KBM-7 (cell line): ENCODE data around the gene METAP2.
A peak's percentile ranks its signal among the peaks of the same experiment; 100 is the strongest.
"Not testable (repeated sequence)": the region's sequence is repeated elsewhere in the genome, so short reads cannot be mapped to it uniquely, and the experiment has no call there.

Source experiments
- DNase-seq: peaks from one replicate; pipeline ENCODE4 v3.0.0-alpha.2; 2015
- in situ Hi-C: fragments of 300-500 bp; cut with MboI; formaldehyde crosslinking; loops from 2 replicates; pipeline ENCODE4 v1.14.3; 2020; ENCODE audit warnings: low sequenced_read_pairs, low pct_unique_long_range_greater_than_20kb, mixed read lengths

The METAP2 gene

GRCh38 chr12:95460105-95460504 lies 13.8 kb upstream of the METAP2 start:
- no peak for DNase-seq
- in situ Hi-C loops, result no loop called here

DNA sequence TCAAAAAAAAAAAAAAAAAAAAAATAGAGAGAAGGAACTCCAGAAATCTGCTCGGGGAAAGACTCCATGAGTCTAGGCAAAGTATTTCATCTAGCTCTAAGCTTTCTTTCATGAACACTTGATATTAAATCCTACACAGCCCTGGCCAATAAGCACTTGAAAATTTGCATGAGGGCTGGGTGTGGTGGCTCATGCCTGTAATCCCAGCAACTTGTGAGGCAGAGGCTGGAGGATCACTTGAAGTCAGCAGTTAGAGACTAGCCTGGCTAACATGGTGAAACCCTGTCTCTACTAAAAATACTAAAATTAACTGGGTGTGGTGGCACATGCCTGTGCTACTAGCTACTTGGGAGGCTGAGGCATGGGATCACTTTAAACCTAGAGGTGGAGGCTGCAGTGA lies 13.1 kb upstream of the METAP2 start:
- in situ Hi-C loops, result no loop called here
- DNase-seq, result no peak

DNA sequence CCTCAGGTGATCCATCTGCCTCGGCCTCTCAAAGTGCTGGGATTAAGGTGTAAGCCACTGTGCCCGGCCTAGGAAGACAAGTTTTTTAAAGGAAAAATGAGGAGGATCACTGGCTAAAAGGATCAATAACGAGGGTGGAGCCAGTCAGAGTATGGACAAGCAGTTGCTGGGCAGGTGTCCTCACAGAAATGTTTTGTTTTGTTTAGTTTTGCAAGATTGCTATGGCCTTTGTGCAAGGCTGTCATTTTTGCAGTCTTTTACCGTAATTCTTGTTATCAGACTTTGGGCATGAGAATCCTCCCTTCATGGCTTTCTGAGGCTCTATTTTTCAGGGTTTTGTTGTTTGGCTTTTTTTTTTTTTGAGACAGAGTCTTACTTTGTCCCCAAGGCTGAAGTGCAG lies 11.9 kb upstream of the METAP2 start:
- in situ Hi-C loops, result no loop called here
- DNase-seq, result no peak

GRCh38 chr12:95462551-95462950 lies 11.4 kb upstream of the METAP2 start:
- no peak for DNase-seq
- in situ Hi-C loops, result no loop called here

- in situ Hi-C loops, result no loop called here
- no peak for DNase-seq
These were observed 10.9 kb upstream of the METAP2 start for GRCh38 chr12:95463050-95463449.

DNA sequence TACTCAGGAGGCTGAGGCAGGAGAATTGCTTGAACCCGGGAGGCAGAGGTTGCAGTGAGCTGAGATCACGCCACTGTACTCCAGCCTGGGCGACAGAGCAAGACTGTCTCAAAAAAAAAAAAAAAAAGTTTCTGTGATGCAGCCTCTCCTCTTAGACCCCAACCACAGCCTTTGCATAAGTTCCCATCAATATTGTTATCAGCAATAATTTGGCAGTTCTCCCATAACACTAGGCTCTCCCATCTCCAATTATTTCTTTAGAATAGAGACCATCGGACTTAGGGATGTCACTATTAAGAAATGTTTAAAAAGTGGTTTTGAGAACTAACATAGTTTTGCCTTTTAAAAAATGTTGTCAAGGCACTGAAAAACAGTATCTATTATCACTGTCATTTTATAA lies 10.2 kb upstream of the METAP2 start:
- in situ Hi-C loops, DNase-seq: not testable (repeated sequence)

DNA sequence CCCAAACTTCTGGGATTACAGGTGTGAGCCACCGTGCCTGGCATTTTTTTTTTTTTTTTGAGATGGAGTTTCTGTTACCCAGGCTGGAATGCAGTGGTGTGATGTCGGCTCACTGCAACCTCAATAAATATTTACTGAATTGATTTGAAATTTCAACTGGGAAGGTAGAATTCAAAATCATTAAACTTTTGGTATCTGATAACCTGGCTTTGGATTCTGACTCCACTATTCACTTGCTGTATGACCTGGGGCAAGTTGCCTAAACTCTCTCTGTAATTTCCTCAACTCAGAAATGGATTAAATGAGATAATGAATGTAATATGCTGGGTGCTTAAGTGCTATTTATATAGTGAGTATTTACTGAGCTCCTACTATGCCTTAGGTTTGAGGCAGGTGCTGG lies 8.7 kb upstream of the METAP2 start:
- no peak for DNase-seq
- in situ Hi-C loops, result no loop called here

DNA sequence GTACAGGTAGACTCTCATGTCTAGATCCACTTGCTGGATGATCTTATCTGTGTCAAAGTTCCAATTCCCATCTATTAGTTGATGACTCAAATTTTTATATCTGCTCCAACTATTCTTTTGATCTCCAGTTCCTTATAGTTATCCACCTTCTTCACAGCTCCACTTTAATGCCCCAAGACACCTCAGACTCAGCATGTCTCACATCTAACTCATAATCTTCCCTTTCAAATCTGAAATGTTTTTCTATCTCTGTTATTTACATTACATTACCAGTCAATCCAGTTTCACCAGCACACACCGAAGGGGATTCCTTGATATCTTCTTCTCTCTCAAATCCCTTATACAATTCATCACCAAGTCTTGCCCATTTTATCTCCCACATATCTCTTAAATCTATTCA lies 3.7 kb upstream of the METAP2 start:
- in situ Hi-C loops, result no loop called here

GRCh38 chr12:95473231-95473883 lies 595 bp upstream of the METAP2 start:
- in situ Hi-C loops, result no loop called here
- peak; percentile 72 for DNase-seq

More for the DNA sequence above, 3.7 kb upstream of the METAP2 start:
- DNase-seq, result no peak

DNA sequence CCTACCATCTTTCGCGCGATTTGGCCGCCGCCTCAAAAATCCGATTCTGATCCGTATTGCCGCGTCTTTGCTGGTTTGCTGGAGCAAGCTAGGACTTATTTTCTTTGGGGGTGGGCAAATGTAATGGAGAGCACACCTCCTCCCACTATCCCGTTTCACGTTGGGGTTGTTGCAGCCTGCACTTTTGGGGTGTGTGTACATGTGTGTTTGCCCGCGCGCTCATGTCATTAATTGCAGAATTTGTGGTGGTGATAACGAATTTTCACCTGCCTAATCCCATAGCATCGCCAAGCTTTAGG lies 657 bp downstream of the METAP2 start:
- in situ Hi-C loops, result no loop called here
- DNase-seq, result peak; percentile 35

GRCh38 chr12:95480230-95480629 lies 6.3 kb downstream of the METAP2 start:
- DNase-seq, result no peak

GRCh38 chr12:95481072-95481471 lies 7.1 kb downstream of the METAP2 start:
- peak; percentile 41 for DNase-seq
- in situ Hi-C loops, result no loop called here

More at GRCh38 chr12:95480230-95480629, 6.3 kb downstream of the METAP2 start:
- in situ Hi-C loops, result no loop called here

GRCh38 chr12:95481888-95482287 lies 7.9 kb downstream of the METAP2 start:
- in situ Hi-C loops, result no loop called here
- DNase-seq, result no peak

DNA sequence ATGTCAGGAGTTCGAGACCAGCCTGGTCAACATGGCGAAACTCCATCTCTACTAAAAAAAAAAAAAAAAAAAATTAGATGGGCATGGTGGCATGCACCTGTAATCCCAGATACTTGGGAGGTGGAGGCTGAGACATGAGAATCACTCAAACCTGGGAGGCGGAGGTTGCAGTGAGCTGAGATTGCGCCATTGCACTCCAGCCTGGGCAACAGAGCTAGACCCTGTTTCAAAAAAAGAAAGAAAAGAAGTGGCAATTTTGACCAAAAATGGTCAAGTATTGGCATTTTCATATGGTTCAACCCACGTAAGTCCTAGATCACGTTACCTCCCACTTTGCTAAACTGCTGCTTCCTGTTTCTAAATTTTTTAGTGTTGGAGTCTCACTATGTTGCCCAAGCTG lies 8.6 kb downstream of the METAP2 start:
- DNase-seq, in situ Hi-C loops: not testable (repeated sequence)

DNA sequence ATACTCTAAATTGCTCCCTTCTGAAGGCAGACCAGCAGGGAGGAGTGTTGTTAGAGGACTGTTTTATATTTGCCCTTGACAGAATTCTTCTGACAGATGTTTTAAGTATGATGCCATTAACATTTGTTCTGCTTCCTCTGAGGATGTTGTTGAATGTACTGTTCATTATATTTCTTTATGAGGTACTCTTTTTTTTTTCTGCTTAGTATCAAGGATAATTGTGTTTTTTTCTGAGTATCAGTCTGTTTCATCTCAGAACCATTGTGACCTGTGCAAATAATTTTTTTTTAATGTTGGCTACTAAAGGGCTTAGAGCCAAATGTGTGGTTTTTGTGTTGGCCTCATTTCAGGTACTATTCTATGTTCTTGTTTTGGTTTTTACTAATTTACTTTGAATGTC lies 10.6 kb downstream of the METAP2 start:
- DNase-seq, result no peak
- in situ Hi-C loops, result no loop called here

DNA sequence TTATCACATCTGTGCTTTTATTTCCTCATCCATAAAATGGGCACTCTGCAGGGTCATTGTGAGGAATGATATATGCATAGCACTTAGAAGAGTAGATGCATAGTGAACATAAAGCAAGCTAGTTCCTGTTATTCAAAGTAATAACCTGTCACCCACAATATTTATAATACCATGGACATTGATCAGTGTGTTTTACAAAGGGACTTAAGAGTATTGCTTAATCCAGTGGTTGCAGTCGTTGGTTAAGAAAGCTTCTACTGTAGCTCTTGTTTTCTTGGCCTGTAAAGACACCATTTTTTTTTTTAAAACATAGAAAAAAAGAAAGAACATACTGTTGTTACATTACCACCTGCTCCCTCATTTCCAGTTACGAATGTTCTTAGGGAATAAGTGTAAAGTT lies 13.1 kb downstream of the METAP2 start:
- in situ Hi-C loops, result no loop called here
- DNase-seq, result no peak

GRCh38 chr12:95492462-95492861 lies 18.5 kb downstream of the METAP2 start:
- in situ Hi-C loops, result no loop called here
- DNase-seq, result no peak

DNA sequence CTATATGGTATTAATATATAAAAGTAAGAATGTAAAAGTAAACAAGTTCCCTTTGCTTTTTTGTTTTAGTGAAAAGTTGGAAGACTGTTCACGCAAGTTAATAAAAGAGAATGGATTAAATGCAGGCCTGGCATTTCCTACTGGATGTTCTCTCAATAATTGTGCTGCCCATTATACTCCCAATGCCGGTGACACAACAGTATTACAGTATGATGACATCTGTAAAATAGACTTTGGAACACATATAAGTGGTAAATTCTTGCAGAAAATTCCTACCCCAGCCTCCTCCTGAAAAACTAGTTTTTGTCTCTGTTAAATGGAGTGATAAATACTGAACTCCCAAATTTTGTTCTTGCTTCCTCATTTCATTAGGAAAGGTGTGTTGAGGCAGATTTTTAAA lies 20.9 kb downstream of the METAP2 start:
- no peak for DNase-seq

DNA sequence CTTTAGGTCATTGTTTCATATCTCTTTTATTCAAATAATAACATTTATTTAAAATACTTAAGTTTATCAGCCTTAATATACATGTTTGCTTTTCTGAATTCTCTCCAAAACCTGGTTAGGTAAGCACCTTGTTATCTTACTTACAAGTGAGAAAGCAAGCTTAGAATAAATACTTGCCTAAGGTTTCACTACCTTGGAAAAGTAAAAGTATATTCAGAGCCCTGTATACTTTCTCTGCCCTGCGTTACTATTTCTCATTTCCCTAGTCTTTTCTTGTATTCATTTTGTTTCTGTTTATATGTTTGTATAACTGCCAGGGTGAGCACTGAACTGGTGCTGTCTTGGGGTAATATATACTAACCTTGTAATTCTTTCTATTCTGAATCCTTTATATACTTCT lies 21.5 kb downstream of the METAP2 start:
- no peak for DNase-seq
- in situ Hi-C loops, result no loop called here

More for the DNA sequence above, 20.9 kb downstream of the METAP2 start:
- in situ Hi-C loops, result no loop called here

DNA sequence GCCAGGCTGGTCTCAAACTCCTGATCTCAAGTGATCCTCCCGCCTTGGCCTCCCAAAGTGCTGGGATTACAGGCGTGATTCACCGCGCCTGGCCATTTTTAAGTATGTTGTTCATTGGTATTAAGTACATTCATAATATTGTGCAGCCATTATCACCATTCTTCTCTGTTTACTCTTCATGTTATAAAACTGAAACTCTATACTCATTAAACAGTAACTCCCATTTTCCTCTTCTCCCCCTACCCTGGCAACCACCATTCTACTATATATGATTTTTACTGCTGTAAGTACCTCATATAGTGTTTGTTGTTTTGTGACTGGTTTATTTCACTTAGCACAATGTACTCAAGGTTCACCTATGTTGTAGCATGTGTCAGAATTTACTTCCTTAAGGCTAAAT lies 23.1 kb downstream of the METAP2 start:
- in situ Hi-C loops, result no loop called here
- no peak for DNase-seq

DNA sequence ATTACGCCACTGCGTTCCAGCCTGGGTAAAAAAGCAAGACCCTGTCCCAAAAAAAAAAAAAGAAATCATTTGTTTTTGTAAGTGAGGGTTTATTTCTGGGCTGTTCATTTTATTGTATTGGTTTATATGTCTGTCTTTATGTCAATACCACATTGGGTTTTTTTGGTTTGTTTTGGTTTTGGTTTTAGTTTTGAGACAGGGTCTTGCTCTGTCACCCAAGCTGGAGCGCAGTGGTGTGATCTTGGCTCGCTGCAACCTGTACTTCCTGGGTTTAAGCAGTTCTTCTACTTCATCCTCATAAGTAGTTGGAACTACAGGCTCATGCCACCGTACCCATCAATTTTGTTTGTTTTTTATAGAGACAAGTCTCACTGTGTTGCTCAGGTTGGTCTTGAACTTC lies 25.0 kb downstream of the METAP2 start:
- no peak for DNase-seq
- in situ Hi-C loops, result no loop called here

- in situ Hi-C loops, result no loop called here
These were observed 25.8 kb downstream of the METAP2 start for GRCh38 chr12:95499772-95500171.

More at GRCh38 chr12:95499772-95500171, 25.8 kb downstream of the METAP2 start:
- no peak for DNase-seq
